Mesodermal cell (in vitro differentiated cells): ENCODE results near the gene EVA1C.
A peak's percentile ranks its signal among the peaks of the same experiment; 100 is the strongest.
"Not testable (repeated sequence)": the region's sequence is repeated elsewhere in the genome, so short reads cannot be mapped to it uniquely, and the experiment has no call there.

Source experiments
- H3K27ac ChIP-seq: 2 replicates; pipeline ENCODE4 v1.7.0; 2013; ENCODE audit warnings: mild to moderate bottlenecking, low read depth, low read length, moderate library complexity; ENCODE audit not compliant: severe bottlenecking
- H3K36me3 ChIP-seq: 2 replicates; pipeline ENCODE4 v1.7.1; 2013; ENCODE audit warnings: mild to moderate bottlenecking, low read length, moderate library complexity; ENCODE audit not compliant: control insufficient read depth, insufficient read depth
- H3K4me1 ChIP-seq: one replicate; pipeline ENCODE4 v1.7.1; 2013; ENCODE audit warnings: mild to moderate bottlenecking, low read length; ENCODE audit not compliant: insufficient read depth, control insufficient read depth, poor library complexity, severe bottlenecking
- H3K4me3 ChIP-seq: 2 replicates; pipeline ENCODE4 v1.7.0; 2013; ENCODE audit warnings: low read length, control low read depth, mild to moderate bottlenecking; ENCODE audit not compliant: insufficient read depth, poor library complexity, severe bottlenecking; ENCODE audit errors: extremely low read depth
- H3K9me3 ChIP-seq: 2 replicates; pipeline ENCODE4 v1.7.1; 2013; ENCODE audit warnings: mild to moderate bottlenecking, low read length, moderate library complexity; ENCODE audit not compliant: control insufficient read depth
- WGBS, 2 experiments: methylation state at CpG; one replicate each; pipeline ENCODE4 v1.1.5; 2013; ENCODE audit warnings: missing lambda C conversion rate in 2 of 2; ENCODE audit not compliant: insufficient coverage in 2 of 2; 5-methylcytosine and 5-hydroxymethylcytosine counted together

The EVA1C gene

GRCh38 chr21:32425628-32426027 is 13.1 kb downstream of the EVA1C start:
- peak overlapping the region; percentile 36 for H3K27ac ChIP-seq
- H3K36me3 ChIP-seq, result no peaks in the 10 kb centered on the region
- no peaks in the 10 kb centered on the region for H3K9me3 ChIP-seq
- 87 to 92% methylated on average over 4 of the region's 4 CpGs for WGBS, 2 experiments
- peaks cover 8% of the 10 kb centered on the region for H3K4me1 ChIP-seq
- H3K4me3 ChIP-seq, result no peak overlapping the region

- Histone ChIP-seq H3K4me3 (no peak overlapping the region), H3K4me1 (peaks cover 8% of the 10 kb centered on the region), H3K36me3 (no peaks in the 10 kb centered on the region), H3K9me3 (no peaks in the 10 kb centered on the region), H3K27ac (no peak overlapping the region)
- WGBS, 2 experiments, result 100% methylated on average over 1 of the region's 5 CpGs; no CpG with 5 or more reads in 1 of the 2 experiments
These were observed 13.6 kb downstream of the EVA1C start for GRCh38 chr21:32426066-32426465.

GRCh38 chr21:32426592-32427051 is 14.1 kb downstream of the EVA1C start:
- no peak overlapping the region for H3K4me3 ChIP-seq
- H3K27ac ChIP-seq, result no peak overlapping the region
- no peaks in the 10 kb centered on the region for H3K36me3 ChIP-seq
- 74 to 90% methylated on average over 2 to 6 of the region's 6 CpGs for WGBS, 2 experiments
- peaks cover 8% of the 10 kb centered on the region for H3K4me1 ChIP-seq
- no peaks in the 10 kb centered on the region for H3K9me3 ChIP-seq

GRCh38 chr21:32427958-32428623 is 15.6 kb downstream of the EVA1C start:
- Histone ChIP-seq H3K9me3 (no peaks in the 10 kb centered on the region), H3K27ac (no peak overlapping the region), H3K4me1 (peaks cover 8% of the 10 kb centered on the region), H3K4me3 (no peak overlapping the region), H3K36me3 (no peaks in the 10 kb centered on the region)
- WGBS, 2 experiments, result 91 to 93% methylated on average over 4 to 8 of the region's 10 CpGs

GRCh38 chr21:32432982-32433660 is 20.6 kb downstream of the EVA1C start:
- H3K27ac ChIP-seq, H3K9me3 ChIP-seq, H3K36me3 ChIP-seq, H3K4me3 ChIP-seq, H3K4me1 ChIP-seq: not testable (repeated sequence)
- 68 to 78% methylated on average over 9 to 10 of the region's 15 CpGs for WGBS, 2 experiments

- Histone ChIP-seq H3K9me3 (no peaks in the 10 kb centered on the region), H3K4me3 (no peak overlapping the region), H3K4me1 (no peaks in the 10 kb centered on the region), H3K27ac (no peak overlapping the region), H3K36me3 (no peaks in the 10 kb centered on the region)
- 87 to 94% methylated on average over 9 to 12 of the region's 12 CpGs for WGBS, 2 experiments
These were observed 25.2 kb downstream of the EVA1C start for GRCh38 chr21:32437729-32438128.

- WGBS, 2 experiments, result 80 to 87% methylated on average over 6 to 7 of the region's 8 CpGs
These were observed 30.2 kb downstream of the EVA1C start for GRCh38 chr21:32442566-32443318.

GRCh38 chr21:32445101-32445500 is 32.6 kb downstream of the EVA1C start:
- Histone ChIP-seq H3K27ac (no peak overlapping the region), H3K4me1 (no peaks in the 10 kb centered on the region), H3K36me3 (no peaks in the 10 kb centered on the region), H3K4me3 (no peak overlapping the region), H3K9me3 (peaks cover 5% of the 10 kb centered on the region)
- WGBS, 2 experiments, result 88 to 100% methylated on average over 5 to 6 of the region's 6 CpGs

More at GRCh38 chr21:32442566-32443318, 30.2 kb downstream of the EVA1C start:
- Histone ChIP-seq H3K4me1 (no peaks in the 10 kb centered on the region), H3K36me3 (no peaks in the 10 kb centered on the region), H3K4me3 (no peak overlapping the region), H3K27ac (no peak overlapping the region), H3K9me3 (peaks cover 5% of the 10 kb centered on the region)

- not testable (repeated sequence) for H3K9me3 ChIP-seq, H3K4me3 ChIP-seq, H3K36me3 ChIP-seq, H3K4me1 ChIP-seq, H3K27ac ChIP-seq
- WGBS, 2 experiments, result 88 to 95% methylated on average over 3 of the region's 3 CpGs
These were observed 33.9 kb downstream of the EVA1C start for GRCh38 chr21:32446440-32446839.

GRCh38 chr21:32447224-32447623 is 34.7 kb downstream of the EVA1C start:
- Histone ChIP-seq H3K36me3 (no peaks in the 10 kb centered on the region), H3K4me1 (no peaks in the 10 kb centered on the region), H3K27ac (no peak overlapping the region), H3K9me3 (peaks cover 5% of the 10 kb centered on the region), H3K4me3 (no peak overlapping the region)
- 83 to 90% methylated on average over 1 to 2 of the region's 5 CpGs for WGBS, 2 experiments
